Esophagus (tissue), 2 donors: ENCODE data around the gene NFIA. TPM values are rescaled to one million over a fixed set of nuclear protein-coding genes. Genes with fewer than 3 reads are reported as not detected.

Experiments
- H3K27ac ChIP-seq, 2 donors: one replicate each; pipeline ENCODE4 v1.5.1; 2013; ENCODE audit warnings: low read depth in 2 of 2, mild to moderate bottlenecking in 2 of 2, inconsistent platforms in 1 of 2, low read length in 1 of 2, moderate library complexity in 1 of 2
- H3K27me3 ChIP-seq, 2 donors: one replicate each; pipeline ENCODE4 v1.6.1; 2013; ENCODE audit warnings: low read length in 2 of 2, control low read depth in 1 of 2, mild to moderate bottlenecking in 1 of 2; ENCODE audit not compliant: insufficient read depth in 2 of 2, control insufficient read depth in 1 of 2
- H3K36me3 ChIP-seq, 2 donors: one replicate each; pipeline ENCODE4 v1.6.1; 2013; ENCODE audit warnings: low read length in 1 of 2; ENCODE audit not compliant: control insufficient read depth in 2 of 2, insufficient read depth in 2 of 2
- H3K4me1 ChIP-seq, 2 donors: one replicate each; pipeline ENCODE4 v1.6.1; 2013; ENCODE audit warnings: low read length in 1 of 2; ENCODE audit not compliant: control insufficient read depth in 2 of 2, insufficient read depth in 2 of 2
- H3K4me3 ChIP-seq, 2 donors: one replicate each; pipeline ENCODE4 v1.5.1; 2013; ENCODE audit warnings: low read length in 2 of 2, mild to moderate bottlenecking in 2 of 2, low read depth in 1 of 2, moderate library complexity in 1 of 2
- H3K9me3 ChIP-seq, 2 donors: one replicate each; pipeline ENCODE4 v1.6.1; 2013; ENCODE audit warnings: mild to moderate bottlenecking in 2 of 2, low read depth in 1 of 2, low read length in 1 of 2, moderate library complexity in 1 of 2; ENCODE audit not compliant: control insufficient read depth in 2 of 2, insufficient read depth in 1 of 2
- WGBS, 2 donors: extraction: QIAGEN DNeasy Blood & Tissue Kit; methylation state at CpG; one replicate each; pipeline ENCODE4 v1.1.7; 2013; 5-methylcytosine and 5-hydroxymethylcytosine counted together
- polyA plus RNA-seq, 2 donors: library from polyadenylated mRNA; stranded (reverse); fragments of 200-250 nt; gene quantifications; one replicate each; pipeline ENCODE4 v1.2.3, GENCODE V29; 2013
- donor health status: healthy with polysubstance abuse.
- donor health status: Bipolar disorder and iron deficiency.

NFIA gene
- polyA plus RNA-seq, 2 donors: 9.0 to 11.0 TPM

DNA sequence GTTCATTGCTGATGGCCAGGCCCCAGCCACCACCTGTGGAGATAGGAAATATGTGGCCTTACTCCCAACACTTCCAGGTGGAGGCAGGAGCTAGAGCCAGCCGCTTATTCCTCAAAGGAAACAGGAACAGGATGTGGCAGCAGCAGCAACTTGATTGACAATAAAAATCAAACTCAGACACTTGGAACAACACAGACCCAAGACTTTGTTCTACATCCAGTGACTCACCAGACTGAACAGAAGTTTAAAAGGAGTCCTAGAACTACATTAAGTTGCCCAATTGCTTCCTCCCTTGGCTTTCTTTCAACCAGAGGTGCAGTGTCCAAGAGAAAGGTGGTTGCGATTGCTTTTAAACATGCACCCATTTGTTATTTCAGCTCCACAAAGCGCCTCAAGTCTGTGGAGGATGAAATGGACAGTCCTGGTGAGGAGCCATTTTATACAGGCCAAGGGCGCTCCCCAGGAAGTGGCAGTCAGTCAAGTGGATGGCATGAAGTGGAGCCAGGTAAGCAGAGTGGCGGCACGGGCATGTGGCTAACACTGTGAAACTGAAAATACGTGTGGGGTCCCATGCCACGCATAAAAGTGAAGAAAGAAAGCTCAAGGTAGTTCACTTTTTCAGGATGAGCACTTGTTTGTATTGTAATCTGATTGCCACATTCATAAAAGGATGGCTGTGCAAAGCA is 276.6 kb downstream of the NFIA start:
- WGBS, 2 donors: 88 to 90% methylated on average over 8 of the region's 8 CpGs
- Histone ChIP-seq H3K4me3 (no peak overlapping the region), H3K27ac (peak overlapping the region in 1 of 2 donors; percentile 13), H3K9me3 (no peaks in the 10 kb centered on the region), H3K27me3 (no peaks in the 10 kb centered on the region), H3K36me3 (no peaks in the 10 kb centered on the region), H3K4me1 (no peaks in the 10 kb centered on the region)

DNA sequence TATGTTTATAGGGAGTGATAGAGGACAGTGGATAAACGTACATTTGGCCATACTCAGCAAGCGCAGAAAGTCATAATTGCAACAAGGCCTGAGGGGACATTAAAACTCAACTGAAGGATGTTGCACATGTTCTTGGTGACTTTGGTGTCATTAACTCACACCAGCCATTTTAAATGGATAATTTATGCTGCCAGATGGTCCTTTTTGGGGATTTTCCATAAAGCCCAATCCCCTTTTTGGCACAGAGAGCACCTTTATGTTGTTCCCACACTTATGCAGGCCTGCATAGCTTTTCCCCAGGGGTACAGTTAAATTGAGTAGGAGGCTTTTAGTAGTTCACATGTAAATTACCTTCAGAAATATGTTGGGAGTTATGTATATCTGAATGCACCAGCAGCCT is 279.6 kb downstream of the NFIA start:
- Histone ChIP-seq H3K27ac (no peak overlapping the region), H3K4me1 (no peaks in the 10 kb centered on the region), H3K4me3 (no peak overlapping the region), H3K9me3 (no peaks in the 10 kb centered on the region), H3K27me3 (no peaks in the 10 kb centered on the region), H3K36me3 (no peaks in the 10 kb centered on the region)
- 93 to 95% methylated on average over 2 of the region's 2 CpGs for WGBS, 2 donors

DNA sequence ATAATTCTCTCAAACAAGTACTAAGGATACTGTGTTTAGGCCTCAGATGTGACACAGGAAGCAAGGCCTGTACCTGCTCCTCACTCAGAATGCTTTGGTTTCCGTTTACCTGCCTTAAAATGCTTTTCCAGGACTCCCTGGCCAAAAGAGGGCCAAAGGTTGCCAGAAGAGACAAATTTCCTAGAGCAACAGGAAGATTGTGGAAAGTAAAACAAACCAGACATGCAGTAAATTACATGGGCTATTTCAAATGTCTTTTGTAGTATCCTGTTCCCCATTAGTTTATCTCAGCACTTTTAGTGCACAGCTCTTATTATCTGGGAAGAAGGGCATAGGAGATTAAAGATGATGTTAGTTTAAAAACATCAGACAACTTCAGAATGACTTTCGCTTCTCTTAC is 280.0 kb downstream of the NFIA start:
- Histone ChIP-seq H3K4me1 (no peaks in the 10 kb centered on the region), H3K27ac (no peak overlapping the region), H3K9me3 (no peaks in the 10 kb centered on the region), H3K27me3 (no peaks in the 10 kb centered on the region), H3K4me3 (no peak overlapping the region), H3K36me3 (peaks cover 0 to 1% of the 10 kb centered on the region in 2 donors)
- 75 to 84% methylated on average over 2 of the region's 2 CpGs for WGBS, 2 donors

GRCh38 chr1:61368366-61368765 is 286.0 kb downstream of the NFIA start:
- Histone ChIP-seq H3K36me3 (peaks cover 0 to 2% of the 10 kb centered on the region in 2 donors), H3K27me3 (no peaks in the 10 kb centered on the region), H3K4me3 (no peak overlapping the region), H3K4me1 (no peaks in the 10 kb centered on the region), H3K27ac (no peak overlapping the region), H3K9me3 (no peaks in the 10 kb centered on the region)
- 94 to 96% methylated on average over 2 of the region's 2 CpGs for WGBS, 2 donors

GRCh38 chr1:61368876-61369275 is 286.5 kb downstream of the NFIA start:
- no peak overlapping the region for H3K4me3 ChIP-seq
- H3K36me3 ChIP-seq: peaks cover 0 to 2% of the 10 kb centered on the region in 2 donors
- no peaks in the 10 kb centered on the region for H3K4me1 ChIP-seq
- no peak overlapping the region for H3K27ac ChIP-seq
- H3K27me3 ChIP-seq: no peaks in the 10 kb centered on the region
- WGBS, 2 donors: 94 to 96% methylated on average over 6 of the region's 6 CpGs
- H3K9me3 ChIP-seq: no peaks in the 10 kb centered on the region

GRCh38 chr1:61370177-61370912 is 288.0 kb downstream of the NFIA start:
- peaks cover 0 to 2% of the 10 kb centered on the region in 2 donors for H3K36me3 ChIP-seq
- no peaks in the 10 kb centered on the region for H3K4me1 ChIP-seq
- H3K9me3 ChIP-seq: no peaks in the 10 kb centered on the region
- WGBS, 2 donors: 92 to 95% methylated on average over 10 of the region's 10 CpGs
- H3K27ac ChIP-seq: no peak overlapping the region
- H3K27me3 ChIP-seq: no peaks in the 10 kb centered on the region
- no peak overlapping the region for H3K4me3 ChIP-seq

GRCh38 chr1:61370913-61371279 is 288.5 kb downstream of the NFIA start:
- H3K9me3 ChIP-seq: no peaks in the 10 kb centered on the region
- peaks cover 0 to 2% of the 10 kb centered on the region in 2 donors for H3K4me1 ChIP-seq
- no peaks in the 10 kb centered on the region for H3K27me3 ChIP-seq
- no peak overlapping the region for H3K27ac ChIP-seq
- WGBS, 2 donors: 89 to 96% methylated on average over 2 of the region's 2 CpGs
- H3K4me3 ChIP-seq: no peak overlapping the region
- H3K36me3 ChIP-seq: peaks cover 0 to 2% of the 10 kb centered on the region in 2 donors

GRCh38 chr1:61372944-61373343 is 290.6 kb downstream of the NFIA start:
- no peak overlapping the region for H3K4me3 ChIP-seq
- peaks cover 0 to 2% of the 10 kb centered on the region in 2 donors for H3K4me1 ChIP-seq
- no peaks in the 10 kb centered on the region for H3K27me3 ChIP-seq
- H3K36me3 ChIP-seq: no peaks in the 10 kb centered on the region
- H3K27ac ChIP-seq: no peak overlapping the region
- WGBS, 2 donors: 94 to 97% methylated on average over 5 of the region's 5 CpGs
- no peaks in the 10 kb centered on the region for H3K9me3 ChIP-seq

GRCh38 chr1:61374156-61374555 is 291.8 kb downstream of the NFIA start:
- H3K36me3 ChIP-seq: no peaks in the 10 kb centered on the region
- no peaks in the 10 kb centered on the region for H3K9me3 ChIP-seq
- H3K27me3 ChIP-seq: no peaks in the 10 kb centered on the region
- H3K4me3 ChIP-seq: no peak overlapping the region
- H3K27ac ChIP-seq: no peak overlapping the region
- peaks cover 0 to 2% of the 10 kb centered on the region in 2 donors for H3K4me1 ChIP-seq
- 90 to 94% methylated on average over 1 of the region's 1 CpG for WGBS, 2 donors
